ENCODE data around the gene PRDM5.

Gene PRDM5

GRCh38 chr4:120839974-120840751 is 82.4 kb downstream of the PRDM5 start:
- no peak overlapping the region for H3K9ac ChIP-seq (ENCODE audit: low read length)
- peaks cover 5% of the 10 kb centered on the region; the same call in 1 of the 2 replicates for H3K9me3 ChIP-seq (ENCODE audit: low read length)
- H3K9me2 ChIP-seq (ENCODE audit: low read depth, low read length), result no peaks in the 10 kb centered on the region
- H3K4me2 ChIP-seq (ENCODE audit: low read length), result no peak overlapping the region
- H3K79me2 ChIP-seq (ENCODE audit: insufficient read depth, low read length), result no peaks in the 10 kb centered on the region
- H3K27me3 ChIP-seq (ENCODE audit: insufficient read depth, low read length), result no peaks in the 10 kb centered on the region
- no peaks in the 10 kb centered on the region for H3F3A ChIP-seq (ENCODE audit: insufficient read depth, low read length)
- no peak overlapping the region for H3K27ac ChIP-seq (ENCODE audit: low read depth, low read length, poor library complexity, severe bottlenecking)
- no peaks in the 10 kb centered on the region for H4K20me1 ChIP-seq (ENCODE audit: insufficient read depth, low read length)
- no peak overlapping the region for H3K4me3 ChIP-seq (ENCODE audit: low read depth, low read length, poor library complexity, severe bottlenecking)
- peaks cover 7% of the 10 kb centered on the region for H3K4me1 ChIP-seq (ENCODE audit: insufficient read depth, low read length, severe bottlenecking)
- TF ChIP-seq CTCF (IDR thresholded peaks at IDR 0.05; ENCODE audit: low read length) (no peak), EZH2 (IDR thresholded peaks at IDR 0.05; ENCODE audit: borderline replicate concordance, low read length) (no peak)
- H2AFZ ChIP-seq (ENCODE audit: low read length), result no peak overlapping the region
- no peaks in the 10 kb centered on the region for H3K36me3 ChIP-seq (ENCODE audit: insufficient read depth, low read length)

- no peak for TF ChIP-seq CTCF (IDR thresholded peaks at IDR 0.05; ENCODE audit: low read length)
- TF ChIP-seq EZH2 (IDR thresholded peaks at IDR 0.05; ENCODE audit: borderline replicate concordance, low read length), result no peak
- Histone ChIP-seq H3K9me3 (ENCODE audit: low read length) (peaks cover 5% of the 10 kb centered on the region; the same call in 1 of the 2 replicates), H3K27ac (ENCODE audit: low read depth, low read length, poor library complexity, severe bottlenecking) (no peak overlapping the region)
Measured at GRCh38 chr4:120839334-120839973, 83.1 kb downstream of the PRDM5 start.

GRCh38 chr4:120838784-120839183 is 83.7 kb downstream of the PRDM5 start:
- H4K20me1 ChIP-seq (ENCODE audit: insufficient read depth, low read length), result no peaks in the 10 kb centered on the region
- no peaks in the 10 kb centered on the region for H3K9me2 ChIP-seq (ENCODE audit: low read depth, low read length)
- no peaks in the 10 kb centered on the region for H3K36me3 ChIP-seq (ENCODE audit: insufficient read depth, low read length)
- H2AFZ ChIP-seq (ENCODE audit: low read length), result no peak overlapping the region
- no peak overlapping the region for H3K27ac ChIP-seq (ENCODE audit: low read depth, low read length, poor library complexity, severe bottlenecking)
- H3K9me3 ChIP-seq (ENCODE audit: low read length), result peaks cover 8% of the 10 kb centered on the region; the same call in 1 of the 2 replicates
- no peaks in the 10 kb centered on the region for H3K79me2 ChIP-seq (ENCODE audit: insufficient read depth, low read length)
- peaks cover 7% of the 10 kb centered on the region for H3K4me1 ChIP-seq (ENCODE audit: insufficient read depth, low read length, severe bottlenecking)
- no peak overlapping the region for H3K4me3 ChIP-seq (ENCODE audit: low read depth, low read length, poor library complexity, severe bottlenecking)
- no peak overlapping the region for H3K9ac ChIP-seq (ENCODE audit: low read length)
- no peak overlapping the region for H3K4me2 ChIP-seq (ENCODE audit: low read length)
- no peaks in the 10 kb centered on the region for H3F3A ChIP-seq (ENCODE audit: insufficient read depth, low read length)
- H3K27me3 ChIP-seq (ENCODE audit: insufficient read depth, low read length), result no peaks in the 10 kb centered on the region
- TF ChIP-seq EZH2 (IDR thresholded peaks at IDR 0.05; ENCODE audit: borderline replicate concordance, low read length) (no peak), CTCF (IDR thresholded peaks at IDR 0.05; ENCODE audit: low read length) (no peak)

More at GRCh38 chr4:120839334-120839973, 83.1 kb downstream of the PRDM5 start:
- Histone ChIP-seq H3K4me1 (ENCODE audit: insufficient read depth, low read length, severe bottlenecking) (peaks cover 7% of the 10 kb centered on the region), H2AFZ (ENCODE audit: low read length) (no peak overlapping the region), H3F3A (ENCODE audit: insufficient read depth, low read length) (no peaks in the 10 kb centered on the region), H3K36me3 (ENCODE audit: insufficient read depth, low read length) (no peaks in the 10 kb centered on the region), H3K9me2 (ENCODE audit: low read depth, low read length) (no peaks in the 10 kb centered on the region), H4K20me1 (ENCODE audit: insufficient read depth, low read length) (no peaks in the 10 kb centered on the region), H3K4me2 (ENCODE audit: low read length) (no peak overlapping the region), H3K27me3 (ENCODE audit: insufficient read depth, low read length) (no peaks in the 10 kb centered on the region), H3K9ac (ENCODE audit: low read length) (no peak overlapping the region), H3K79me2 (ENCODE audit: insufficient read depth, low read length) (no peaks in the 10 kb centered on the region), H3K4me3 (ENCODE audit: low read depth, low read length, poor library complexity, severe bottlenecking) (no peak overlapping the region)

Data from OCI-LY1 (cell line).